Smooth muscle cell (in vitro differentiated cells): ENCODE measurements around the gene DOP1B. TPM values are rescaled to one million over a fixed set of nuclear protein-coding genes. Genes with fewer than 3 reads are reported as not detected.
"Not testable (repeated sequence)": the region's sequence is repeated elsewhere in the genome, so short reads cannot be mapped to it uniquely, and the experiment has no call there.

Experiments used
- DNase-seq: peaks from one replicate; lab custom pipeline; 2025; ENCODE audit not compliant: unreplicated experiment; lab: John Stamatoyannopoulos, UW
- H2AFZ ChIP-seq: fragments of 200-600 bp; sonication (generic); 2 replicates; pipeline ENCODE4 v1.6.0; 2016; ENCODE audit warnings: antibody characterized with exemption, low read depth, mild to moderate bottlenecking
- H3F3A ChIP-seq: fragments of 200-600 bp; sonication (generic); 2 replicates; pipeline ENCODE4 v1.6.0; 2017; ENCODE audit warnings: antibody characterized with exemption, low read depth
- H3K27ac ChIP-seq: fragments of 200-600 bp; sonication (generic); 2 replicates; pipeline ENCODE4 v1.5.1; 2016; ENCODE audit warnings: low read depth, mild to moderate bottlenecking
- H3K27me3 ChIP-seq: fragments of 200-600 bp; sonication (generic); 2 replicates; pipeline ENCODE4 v1.6.1; 2016; ENCODE audit warnings: low read depth, mild to moderate bottlenecking
- H3K36me3 ChIP-seq: fragments of 200-600 bp; sonication (generic); 2 replicates; pipeline ENCODE4 v1.5.1; 2016; ENCODE audit warnings: low read depth
- H3K4me1 ChIP-seq: fragments of 200-600 bp; sonication (generic); 2 replicates; pipeline ENCODE4 v1.5.1; 2016; ENCODE audit warnings: low read depth
- H3K4me2 ChIP-seq: fragments of 200-600 bp; sonication (generic); 2 replicates; pipeline ENCODE4 v1.6.0; 2016; ENCODE audit warnings: mild to moderate bottlenecking
- H3K4me3 ChIP-seq: fragments of 200-600 bp; sonication (generic); 2 replicates; pipeline ENCODE4 v1.5.1; 2016; ENCODE audit warnings: mild to moderate bottlenecking
- H3K79me2 ChIP-seq: fragments of 200-600 bp; sonication (generic); 2 replicates; pipeline ENCODE4 v1.6.0; 2016; ENCODE audit warnings: low read depth, mild to moderate bottlenecking
- H3K9ac ChIP-seq: fragments of 200-600 bp; sonication (generic); 2 replicates; pipeline ENCODE4 v1.6.0; 2016; ENCODE audit warnings: low read depth
- H3K9me3 ChIP-seq: fragments of 200-600 bp; sonication (generic); replicated peaks from 2 replicates; pipeline ENCODE4 v1.5.1; 2016; ENCODE audit warnings: low read depth
- H4K20me1 ChIP-seq: fragments of 200-600 bp; sonication (generic); 2 replicates; pipeline ENCODE4 v1.6.0; 2016; ENCODE audit warnings: low read depth
- CTCF ChIP-seq: fragments of 200-600 bp; sonication (generic); IDR thresholded peaks from 2 replicates; pipeline ENCODE4 v1.5.1; 2017; ENCODE audit warnings: borderline replicate concordance, mild to moderate bottlenecking, antibody characterized with exemption; ENCODE audit not compliant: insufficient read depth, poor library complexity, severe bottlenecking
- WGBS: methylation state at CpG from one replicate; pipeline ENCODE4 v1.1.7; 2016; ENCODE audit warnings: low lambda C conversion rate; 5-methylcytosine and 5-hydroxymethylcytosine counted together
- polyA plus RNA-seq: library from polyadenylated mRNA; unstranded; fragments of >200 nt; fragmentation: Nextera tagmentation; extraction: Ambion mirVana; gene quantifications from 2 replicates; pipeline ENCODE4 v1.2.1, GENCODE V29; 2016
- total RNA-seq: library from RNA; depleted of rRNA; stranded (reverse); fragments of >200 nt; gene quantifications from 2 replicates; pipeline ENCODE4 v1.2.3, GENCODE V29; 2014

The DOP1B gene
- total and polyA plus RNA-seq, 2 experiments from 2014 or later: 3.2 to 14.5 TPM

- no peak overlapping the region for H3K4me3 ChIP-seq
- no peaks in the 10 kb centered on the region for H3F3A ChIP-seq
- no peak for TF ChIP-seq CTCF
- H3K36me3 ChIP-seq: no peaks in the 10 kb centered on the region
- no peaks in the 10 kb centered on the region for H3K4me1 ChIP-seq
- H3K9me3 ChIP-seq: no peaks in the 10 kb centered on the region
- H3K79me2 ChIP-seq: no peaks in the 10 kb centered on the region
- H3K27me3 ChIP-seq: no peaks in the 10 kb centered on the region
- H4K20me1 ChIP-seq: no peaks in the 10 kb centered on the region
- DNase-seq: no peak
- H3K27ac ChIP-seq: peak overlapping the region; percentile 38
- H3K9ac ChIP-seq: no peak overlapping the region
- no peak overlapping the region for H3K4me2 ChIP-seq
- 52% methylated on average over 3 of the region's 3 CpGs for WGBS
- no peak overlapping the region for H2AFZ ChIP-seq
Observed at GRCh38 chr21:36194024-36194423, 37.4 kb downstream of the DOP1B start.

GRCh38 chr21:36195613-36196012 is 39.0 kb downstream of the DOP1B start:
- Histone ChIP-seq H3K4me2 (no peak overlapping the region), H3K79me2 (no peaks in the 10 kb centered on the region), H3K9ac (no peak overlapping the region), H3K27ac (no peak overlapping the region), H3K36me3 (no peaks in the 10 kb centered on the region), H3K9me3 (no peaks in the 10 kb centered on the region), H2AFZ (no peak overlapping the region), H4K20me1 (no peaks in the 10 kb centered on the region), H3K27me3 (no peaks in the 10 kb centered on the region), H3F3A (no peaks in the 10 kb centered on the region), H3K4me1 (no peaks in the 10 kb centered on the region), H3K4me3 (no peak overlapping the region)
- TF ChIP-seq CTCF: no peak
- no peak for DNase-seq
- WGBS: 96% methylated on average over 1 of the region's 1 CpG

- no peaks in the 10 kb centered on the region for H4K20me1 ChIP-seq
- no peak overlapping the region for H3K27ac ChIP-seq
- no peaks in the 10 kb centered on the region for H3F3A ChIP-seq
- H3K27me3 ChIP-seq: no peaks in the 10 kb centered on the region
- no peaks in the 10 kb centered on the region for H3K79me2 ChIP-seq
- H2AFZ ChIP-seq: no peak overlapping the region
- TF ChIP-seq CTCF: no peak
- no peaks in the 10 kb centered on the region for H3K4me1 ChIP-seq
- no peak for DNase-seq
- no peak overlapping the region for H3K9ac ChIP-seq
- no peak overlapping the region for H3K4me3 ChIP-seq
- no peaks in the 10 kb centered on the region for H3K9me3 ChIP-seq
- 82% methylated on average over 9 of the region's 9 CpGs for WGBS
- H3K4me2 ChIP-seq: no peak overlapping the region
- H3K36me3 ChIP-seq: no peaks in the 10 kb centered on the region
Observed at GRCh38 chr21:36199021-36199420, 42.4 kb downstream of the DOP1B start.

- H3K9ac ChIP-seq, DNase-seq, H3K9me3 ChIP-seq, H4K20me1 ChIP-seq, H3F3A ChIP-seq, H3K36me3 ChIP-seq, H3K27me3 ChIP-seq, H3K4me2 ChIP-seq, H3K4me1 ChIP-seq, H3K79me2 ChIP-seq, H3K4me3 ChIP-seq, H2AFZ ChIP-seq, H3K27ac ChIP-seq: not testable (repeated sequence)
- WGBS: 97% methylated on average over 5 of the region's 5 CpGs
Observed at GRCh38 chr21:36199575-36199974, 43.0 kb downstream of the DOP1B start.
